SK-N-SH treated with all-trans-retinoic acid at 6 μM for 48 hours (cell line): Measurements from ENCODE around the gene TYSND1.

ENCODE experiments used
- CREB5 ChIP-seq: fragments of 250-450 bp; sonication (Bioruptor Pico); IDR thresholded peaks from 2 replicates; pipeline ENCODE4 v1.5.1; 2020; ENCODE audit warnings: low read depth, mild to moderate bottlenecking, moderate library complexity
- CSRNP3 ChIP-seq: fragments of 250-450 bp; sonication (Bioruptor Pico); IDR thresholded peaks from 2 replicates; pipeline ENCODE4 v1.5.1; 2021; ENCODE audit warnings: mild to moderate bottlenecking, moderate library complexity
- ESRRG ChIP-seq: fragments of 250-450 bp; sonication (Bioruptor Pico); IDR thresholded peaks from 2 replicates; pipeline ENCODE4 v1.6.1; 2021; ENCODE audit warnings: mild to moderate bottlenecking
- PATZ1 ChIP-seq: fragments of 250-450 bp; sonication (Bioruptor Pico); IDR thresholded peaks from 2 replicates; pipeline ENCODE4 v1.8.0; 2020; ENCODE audit warnings: mild to moderate bottlenecking, moderate library complexity, borderline replicate concordance
- PPARA ChIP-seq: fragments of 250-450 bp; sonication (Bioruptor Pico); IDR thresholded peaks from 2 replicates; pipeline ENCODE4 v1.5.0; 2020; ENCODE audit warnings: mild to moderate bottlenecking, borderline replicate concordance
- RARB ChIP-seq: fragments of 250-450 bp; sonication (Bioruptor Pico); IDR thresholded peaks from 2 replicates; pipeline ENCODE4 v1.8.0; 2021; ENCODE audit warnings: mild to moderate bottlenecking, moderate library complexity
- SNAI2 ChIP-seq: fragments of 250-450 bp; sonication (Bioruptor Pico); IDR thresholded peaks from 2 replicates; pipeline ENCODE4 v1.5.0; 2020; ENCODE audit warnings: mild to moderate bottlenecking, moderate library complexity
- TCF4 ChIP-seq: fragments of 250-450 bp; sonication (Bioruptor Pico); IDR thresholded peaks from 2 replicates; pipeline ENCODE4 v1.8.0; 2021; ENCODE audit warnings: mild to moderate bottlenecking, moderate library complexity, borderline replicate concordance
- ZC3H10 ChIP-seq: fragments of 250-450 bp; sonication (Bioruptor Pico); IDR thresholded peaks from 2 replicates; pipeline ENCODE4 v1.5.1; 2021; ENCODE audit warnings: mild to moderate bottlenecking, moderate library complexity
- ZFP3 ChIP-seq: fragments of 250-450 bp; sonication (Bioruptor Pico); IDR thresholded peaks from 2 replicates; pipeline ENCODE4 v1.5.0; 2020; ENCODE audit warnings: mild to moderate bottlenecking, moderate library complexity
- ZFP30 ChIP-seq: fragments of 450-650 bp; formaldehyde crosslinking; IDR thresholded peaks from 2 replicates; pipeline ENCODE4 v1.5.0; 2022; ENCODE audit warnings: mild to moderate bottlenecking, moderate library complexity
- ZNF565 ChIP-seq: fragments of 450-650 bp; formaldehyde crosslinking; conservative IDR thresholded peaks from 2 replicates; pipeline ENCODE4 v1.5.0; 2020; ENCODE audit warnings: low read depth, mild to moderate bottlenecking, moderate library complexity
- ZNF70 ChIP-seq: fragments of 450-650 bp; formaldehyde crosslinking; IDR thresholded peaks from 2 replicates; pipeline ENCODE4 v1.5.0; 2020; ENCODE audit warnings: mild to moderate bottlenecking, moderate library complexity
- ZNF8 ChIP-seq: fragments of 450-650 bp; formaldehyde crosslinking; IDR thresholded peaks from 2 replicates; pipeline ENCODE4 v1.5.0; 2020; ENCODE audit warnings: mild to moderate bottlenecking, moderate library complexity

- TF ChIP-seq CREB5 (CRISPR knock-in tag) (no peak), CSRNP3 (CRISPR knock-in tag) (no peak), SNAI2 (CRISPR knock-in tag) (no peak), RARB (CRISPR knock-in tag) (no peak), PATZ1 (CRISPR knock-in tag) (no peak), ZC3H10 (CRISPR knock-in tag) (no peak), ZFP30 (CRISPR knock-in tag) (no peak), ZNF565 (CRISPR knock-in tag) (no peak), PPARA (CRISPR knock-in tag) (no peak), TCF4 (CRISPR knock-in tag) (no peak), ZFP3 (CRISPR knock-in tag) (no peak), ZNF8 (no peak), ESRRG (CRISPR knock-in tag) (no peak), ZNF70 (CRISPR knock-in tag) (no peak)
These were observed 3.9 kb downstream of the TYSND1 start for GRCh38 chr10:70142555-70142954.
